ENCODE results near the gene TNRC6B. TPM values are rescaled to one million over a fixed set of nuclear protein-coding genes. Genes with fewer than 3 reads are reported as not detected.

The TNRC6B gene
- total RNA-seq, 1 donor from 2014 or later: 60.0 TPM

DNA sequence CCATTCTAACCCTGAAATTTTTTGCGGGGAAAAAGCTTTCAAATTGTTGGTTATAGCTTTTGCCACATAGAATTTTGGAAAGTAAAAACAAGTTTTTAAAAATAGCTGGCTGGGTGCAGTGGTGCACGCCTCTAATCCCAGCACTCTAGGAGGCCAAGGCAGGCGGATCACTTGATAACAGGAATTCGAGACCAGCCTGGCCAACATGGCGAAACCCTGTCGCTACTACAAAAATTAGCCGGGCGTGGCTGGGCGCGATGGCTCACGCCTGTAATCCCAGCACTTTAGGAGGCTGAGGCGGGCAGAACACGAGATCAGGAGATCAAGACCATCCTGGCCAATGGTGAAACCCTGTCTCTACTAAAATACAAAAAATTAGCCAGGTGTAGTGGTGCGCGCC, 54.9 kb downstream of the TNRC6B start:
- H2AFZ ChIP-seq (replicated peaks): no peak overlapping the region
- H3K27ac ChIP-seq: no peak overlapping the region
- Mint-ChIP-seq H3K27me3 (ENCODE audit: insufficient read depth, low read depth) (peaks cover 2% of the 10 kb centered on the region), H3K4me3 (no peak overlapping the region), H3K27ac (no peak overlapping the region), H3K36me3 (peaks cover 25% of the 10 kb centered on the region), H3K4me1 (no peaks in the 10 kb centered on the region), H3K9me3 (peaks cover 5% of the 10 kb centered on the region)
- H3F3A ChIP-seq (ENCODE audit: low read depth): no peaks in the 10 kb centered on the region
- no peak for DNase-seq (ENCODE audit: low spot score)
- H4K20me1 ChIP-seq (ENCODE audit: low read depth): peaks cover 89% of the 10 kb centered on the region
- H3K9me3 ChIP-seq (ENCODE audit: low read depth): no peaks in the 10 kb centered on the region
- TF ChIP-seq EZH2 (IDR thresholded peaks at IDR 0.05) (no peak), EZH2phosphoT487 (IDR thresholded peaks at IDR 0.05) (no peak)
- TF ChIP-seq, protein P1, sequence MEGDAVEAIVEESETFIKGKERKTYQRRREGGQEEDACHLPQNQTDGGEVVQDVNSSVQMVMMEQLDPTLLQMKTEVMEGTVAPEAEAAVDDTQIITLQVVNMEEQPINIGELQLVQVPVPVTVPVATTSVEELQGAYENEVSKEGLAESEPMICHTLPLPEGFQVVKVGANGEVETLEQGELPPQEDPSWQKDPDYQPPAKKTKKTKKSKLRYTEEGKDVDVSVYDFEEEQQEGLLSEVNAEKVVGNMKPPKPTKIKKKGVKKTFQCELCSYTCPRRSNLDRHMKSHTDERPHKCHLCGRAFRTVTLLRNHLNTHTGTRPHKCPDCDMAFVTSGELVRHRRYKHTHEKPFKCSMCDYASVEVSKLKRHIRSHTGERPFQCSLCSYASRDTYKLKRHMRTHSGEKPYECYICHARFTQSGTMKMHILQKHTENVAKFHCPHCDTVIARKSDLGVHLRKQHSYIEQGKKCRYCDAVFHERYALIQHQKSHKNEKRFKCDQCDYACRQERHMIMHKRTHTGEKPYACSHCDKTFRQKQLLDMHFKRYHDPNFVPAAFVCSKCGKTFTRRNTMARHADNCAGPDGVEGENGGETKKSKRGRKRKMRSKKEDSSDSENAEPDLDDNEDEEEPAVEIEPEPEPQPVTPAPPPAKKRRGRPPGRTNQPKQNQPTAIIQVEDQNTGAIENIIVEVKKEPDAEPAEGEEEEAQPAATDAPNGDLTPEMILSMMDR (IDR thresholded peaks at IDR 0.05): no peak
- no peak overlapping the region for H3K9ac ChIP-seq
- H3K79me2 ChIP-seq (ENCODE audit: low read depth): peaks cover 100% of the 10 kb centered on the region
- H3K36me3 ChIP-seq: peaks cover 17% of the 10 kb centered on the region
- H3K4me1 ChIP-seq: peaks cover 6% of the 10 kb centered on the region
- no peaks in the 10 kb centered on the region for H3K27me3 ChIP-seq
- H3K4me2 ChIP-seq: no peak overlapping the region
- H3K4me3 ChIP-seq: no peak overlapping the region

DNA sequence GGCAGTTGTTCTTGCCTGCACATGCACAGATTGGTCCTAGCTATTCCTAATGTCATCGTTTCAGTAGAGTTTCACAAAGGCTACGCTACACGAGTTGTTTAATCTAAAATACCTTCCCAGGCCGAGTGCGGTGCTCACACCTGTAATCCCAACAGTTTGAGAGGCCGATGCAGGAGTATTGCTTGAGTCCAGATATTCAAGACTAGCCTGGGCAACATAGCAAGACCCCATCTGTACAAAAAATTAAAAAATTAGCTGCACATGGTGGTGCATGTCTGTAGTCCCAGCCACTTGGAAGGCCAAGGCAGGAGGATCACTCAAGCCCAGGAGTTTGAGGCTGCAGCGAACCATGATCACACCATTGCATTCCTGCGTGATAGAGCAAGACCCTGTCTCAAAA, 56.2 kb downstream of the TNRC6B start:
- TF ChIP-seq EZH2 (IDR thresholded peaks at IDR 0.05) (no peak), EZH2phosphoT487 (IDR thresholded peaks at IDR 0.05) (no peak)
- TF ChIP-seq, protein P1 (IDR thresholded peaks at IDR 0.05): no peak
- H2AFZ ChIP-seq (replicated peaks): no peak overlapping the region
- no peak overlapping the region for H3K27ac Mint-ChIP-seq
- no peak overlapping the region for H3K27ac ChIP-seq
- peaks cover 18% of the 10 kb centered on the region for H3K4me1 ChIP-seq
- H3K4me3 Mint-ChIP-seq: no peak overlapping the region
- no peak overlapping the region for H3K4me3 ChIP-seq
- peaks cover 94% of the 10 kb centered on the region for H4K20me1 ChIP-seq (ENCODE audit: low read depth)
- H3K36me3 Mint-ChIP-seq: peaks cover 25% of the 10 kb centered on the region
- H3K27me3 ChIP-seq: no peaks in the 10 kb centered on the region
- H3K4me1 Mint-ChIP-seq: peaks cover 11% of the 10 kb centered on the region
- peaks cover 5% of the 10 kb centered on the region for H3K9me3 Mint-ChIP-seq
- no peak for DNase-seq (ENCODE audit: low spot score)
- H3K9ac ChIP-seq: no peak overlapping the region
- H3F3A ChIP-seq (ENCODE audit: low read depth): peaks cover 10% of the 10 kb centered on the region
- H3K27me3 Mint-ChIP-seq (ENCODE audit: insufficient read depth, low read depth): peaks cover 4% of the 10 kb centered on the region
- H3K79me2 ChIP-seq (ENCODE audit: low read depth): peaks cover 100% of the 10 kb centered on the region
- H3K4me2 ChIP-seq: no peak overlapping the region
- peaks cover 17% of the 10 kb centered on the region for H3K36me3 ChIP-seq
- no peaks in the 10 kb centered on the region for H3K9me3 ChIP-seq (ENCODE audit: low read depth)

DNA sequence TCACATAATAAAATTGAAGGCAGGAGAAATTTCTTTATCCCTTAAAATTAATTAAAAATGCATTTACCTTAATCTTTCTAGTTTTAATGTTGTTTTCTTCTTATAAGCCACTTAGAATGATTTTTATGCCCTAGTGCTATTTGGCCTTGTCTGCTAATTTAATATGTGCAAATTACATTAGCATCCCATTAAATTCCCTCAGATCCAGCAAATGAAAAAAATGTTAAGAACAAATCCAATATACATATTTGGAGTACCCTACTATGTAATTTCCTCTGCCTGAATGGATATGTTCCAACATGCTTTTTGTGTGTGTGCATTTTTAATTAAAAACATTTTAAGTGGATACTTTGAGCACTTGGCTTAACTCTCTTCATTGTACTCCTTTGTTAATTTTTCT, 56.9 kb downstream of the TNRC6B start:
- Histone ChIP-seq H3K4me3 (no peak overlapping the region), H3K36me3 (peaks cover 14% of the 10 kb centered on the region), H3F3A (ENCODE audit: low read depth) (peaks cover 14% of the 10 kb centered on the region), H2AFZ (replicated peaks) (no peak overlapping the region), H3K27me3 (no peaks in the 10 kb centered on the region), H4K20me1 (ENCODE audit: low read depth) (peaks cover 94% of the 10 kb centered on the region), H3K79me2 (ENCODE audit: low read depth) (peaks cover 100% of the 10 kb centered on the region), H3K9ac (no peak overlapping the region), H3K4me2 (no peak overlapping the region), H3K27ac (no peak overlapping the region), H3K4me1 (peaks cover 26% of the 10 kb centered on the region), H3K9me3 (ENCODE audit: low read depth) (no peaks in the 10 kb centered on the region)
- Mint-ChIP-seq H3K27me3 (ENCODE audit: insufficient read depth, low read depth) (peaks cover 4% of the 10 kb centered on the region), H3K4me3 (no peak overlapping the region), H3K4me1 (peaks cover 18% of the 10 kb centered on the region), H3K9me3 (peaks cover 2% of the 10 kb centered on the region), H3K27ac (no peak overlapping the region), H3K36me3 (peaks cover 19% of the 10 kb centered on the region)
- TF ChIP-seq, protein P1 (IDR thresholded peaks at IDR 0.05): no peak
- no peak for TF ChIP-seq EZH2phosphoT487 (IDR thresholded peaks at IDR 0.05)
- TF ChIP-seq EZH2 (IDR thresholded peaks at IDR 0.05): no peak
- DNase-seq (ENCODE audit: low spot score): no peak

Measured in neural progenitor cell (in vitro differentiated cells).